GM21723 (cell line): ENCODE results near the gene SESN3.
"Not testable (repeated sequence)": the region's sequence is repeated elsewhere in the genome, so short reads cannot be mapped to it uniquely, and the experiment has no call there.

Experiments used
- ATAC-seq: cut with Tn5 transposase; IDR thresholded peaks from one replicate; pipeline ENCODE4 v1.9.1; 2021; ENCODE audit warnings: mild to moderate bottlenecking, moderate library complexity; ENCODE audit not compliant: unreplicated experiment

SESN3 gene

GRCh38 chr11:95231127-95231880 lies at the start of gene SESN3:
Gene SESN3 (minus strand): TSS chr11:95231202. CDS start chr11:95230860, 342 bp downstream.
- ATAC-seq, result peak; percentile 94

GRCh38 chr11:95279921-95280868 lies 49.2 kb upstream of the SESN3 start:
- ATAC-seq, result peak; percentile 61

- no peak for ATAC-seq
Measured at GRCh38 chr11:95277868-95278267, 46.9 kb upstream of the SESN3 start.

GRCh38 chr11:95276139-95276538 lies 45.1 kb upstream of the SESN3 start:
- no peak for ATAC-seq

DNA sequence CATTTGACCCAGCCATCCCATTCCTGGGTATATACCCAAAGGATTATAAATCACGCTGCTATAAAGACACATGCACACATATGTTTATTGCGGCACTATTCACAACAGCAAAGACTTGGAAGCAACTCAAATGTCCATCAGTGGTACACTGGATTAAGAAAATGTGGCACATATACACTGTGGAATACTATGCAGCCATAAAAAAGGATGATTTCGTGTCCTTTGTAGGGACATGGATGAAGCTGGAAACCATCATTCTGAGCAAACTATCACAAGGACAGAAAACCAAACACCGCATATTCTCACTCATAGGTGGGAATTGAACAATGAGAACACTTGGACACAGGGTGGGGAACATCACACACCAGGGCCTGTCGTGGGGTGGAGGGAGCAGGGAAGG lies 42.6 kb upstream of the SESN3 start:
- not testable (repeated sequence) for ATAC-seq

DNA sequence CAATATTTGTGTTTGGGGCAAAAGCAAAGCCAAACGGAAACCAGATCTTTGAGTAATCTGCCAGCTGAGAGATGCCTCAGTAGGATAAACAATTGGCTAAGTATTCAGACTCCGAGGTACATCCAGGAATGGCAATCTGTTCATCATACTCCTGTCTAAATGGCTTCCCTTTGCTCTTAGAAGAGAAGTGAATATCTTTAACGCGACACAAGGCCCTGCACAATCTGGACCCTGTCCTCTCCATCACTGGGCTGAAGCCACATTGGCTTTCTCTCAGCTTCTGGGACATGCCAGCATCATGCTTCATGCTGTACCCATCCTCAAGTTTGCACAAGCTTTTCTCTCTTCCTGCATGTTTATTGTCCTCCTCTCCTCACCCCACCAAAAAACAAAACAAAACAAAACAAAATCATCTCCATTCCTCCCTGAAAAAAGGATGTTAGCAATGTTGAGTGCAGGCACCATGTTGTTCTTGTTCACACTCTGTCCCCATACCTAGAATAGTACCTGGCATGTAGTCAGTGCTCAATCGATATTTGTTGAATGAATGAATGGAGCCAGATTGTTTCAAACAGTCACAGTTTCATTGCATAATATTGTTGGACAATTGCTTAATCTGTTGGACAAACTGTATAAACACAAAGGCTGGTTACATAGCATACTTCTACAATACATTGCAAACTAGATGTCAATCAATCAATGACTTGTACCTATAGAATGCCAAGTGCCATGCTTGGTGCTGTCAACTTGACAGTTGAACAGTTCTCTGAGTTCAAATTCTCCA lies 38.2 kb upstream of the SESN3 start:
- no peak for ATAC-seq

GRCh38 chr11:95268391-95268790 lies 37.4 kb upstream of the SESN3 start:
- ATAC-seq, result no peak

GRCh38 chr11:95267601-95268213 lies 36.7 kb upstream of the SESN3 start:
- no peak for ATAC-seq

GRCh38 chr11:95266751-95267374 lies 35.9 kb upstream of the SESN3 start:
- ATAC-seq, result no peak

- no peak for ATAC-seq
Measured at GRCh38 chr11:95264881-95265280, 33.9 kb upstream of the SESN3 start.

DNA sequence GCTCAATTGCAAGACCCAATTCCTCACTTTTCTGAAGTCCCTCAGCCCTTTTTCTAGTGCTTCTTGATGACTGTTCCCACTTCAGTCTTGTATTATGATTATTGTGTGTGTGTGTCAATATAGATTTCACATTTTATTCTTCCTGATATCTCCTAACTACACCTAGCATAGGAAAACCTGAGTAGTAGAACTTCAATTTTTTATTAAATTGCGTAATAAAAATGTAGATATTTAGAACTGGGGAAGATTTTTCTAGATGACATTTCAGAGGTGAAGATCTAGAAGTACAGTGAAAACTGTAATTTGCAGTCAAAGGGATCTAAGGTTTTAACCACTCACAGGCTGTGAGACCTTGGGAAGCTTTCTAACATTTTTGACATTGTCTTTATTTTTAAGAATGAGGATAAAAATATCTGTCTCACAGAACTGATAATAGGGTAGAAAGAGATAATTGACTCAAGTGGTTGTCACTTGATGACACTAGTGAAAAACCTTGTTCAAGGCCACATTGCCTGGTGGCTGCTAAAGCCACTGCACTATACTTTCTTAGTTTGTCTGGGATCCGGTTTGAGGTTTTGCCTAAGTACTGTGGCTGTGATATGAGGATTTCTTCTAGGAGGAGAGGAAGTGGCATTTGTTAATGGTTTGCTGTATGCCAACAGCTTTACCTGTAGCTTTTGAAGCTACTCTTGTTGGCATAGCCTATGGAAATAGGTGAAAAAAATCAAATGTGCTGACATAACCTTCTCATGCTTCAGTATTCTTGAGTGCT lies 32.2 kb upstream of the SESN3 start:
- no peak for ATAC-seq

GRCh38 chr11:95257456-95257971 lies 26.5 kb upstream of the SESN3 start:
- ATAC-seq, result no peak

DNA sequence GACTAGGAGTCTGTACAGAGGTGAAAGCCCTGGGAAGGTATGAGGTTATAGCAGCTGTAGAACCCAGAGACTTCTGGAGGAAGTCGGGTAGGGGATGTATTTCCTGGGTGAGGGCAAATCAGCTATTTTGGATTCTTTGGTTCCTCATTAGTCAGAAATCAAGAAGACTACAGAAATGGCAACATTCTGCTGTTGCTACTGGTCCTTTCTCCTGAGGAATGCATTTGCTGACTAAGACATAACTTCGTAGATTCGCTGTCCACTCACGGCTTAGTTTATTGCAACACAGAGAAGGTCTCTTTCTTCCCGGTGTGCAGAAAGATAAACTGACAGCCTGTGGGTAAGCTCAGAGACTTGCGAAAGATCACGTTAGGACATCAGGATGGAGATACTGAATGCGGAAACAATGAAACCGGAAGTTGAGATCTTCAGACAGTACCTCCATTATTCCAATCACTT lies 25.3 kb upstream of the SESN3 start:
- no peak for ATAC-seq

- no peak for ATAC-seq
Measured at GRCh38 chr11:95255251-95256145, 24.5 kb upstream of the SESN3 start.

DNA sequence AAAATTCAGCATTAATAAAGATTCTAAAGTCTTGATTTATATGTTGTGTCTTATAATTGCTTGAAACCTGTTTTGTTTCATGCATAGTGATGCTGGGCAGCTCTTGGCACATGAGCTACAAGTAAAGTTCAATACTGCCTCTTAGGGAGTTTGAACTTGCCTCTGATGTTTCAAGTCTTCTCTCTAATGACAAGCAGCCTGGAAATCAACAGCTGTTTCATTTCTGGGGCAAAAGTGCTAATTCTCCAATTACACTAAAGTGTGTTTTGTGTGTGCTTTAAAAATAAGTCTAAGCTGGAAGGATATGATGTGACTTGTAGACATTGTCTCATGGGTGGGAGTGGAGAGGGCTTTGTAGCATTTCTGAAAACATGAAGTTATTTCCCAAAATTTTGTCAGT lies 23.7 kb upstream of the SESN3 start:
- peak; percentile 30 for ATAC-seq

- peak; percentile 98 for ATAC-seq
Measured at GRCh38 chr11:95254131-95254704, 23.2 kb upstream of the SESN3 start.

- no peak for ATAC-seq
Measured at GRCh38 chr11:95253141-95253540, 22.1 kb upstream of the SESN3 start.

DNA sequence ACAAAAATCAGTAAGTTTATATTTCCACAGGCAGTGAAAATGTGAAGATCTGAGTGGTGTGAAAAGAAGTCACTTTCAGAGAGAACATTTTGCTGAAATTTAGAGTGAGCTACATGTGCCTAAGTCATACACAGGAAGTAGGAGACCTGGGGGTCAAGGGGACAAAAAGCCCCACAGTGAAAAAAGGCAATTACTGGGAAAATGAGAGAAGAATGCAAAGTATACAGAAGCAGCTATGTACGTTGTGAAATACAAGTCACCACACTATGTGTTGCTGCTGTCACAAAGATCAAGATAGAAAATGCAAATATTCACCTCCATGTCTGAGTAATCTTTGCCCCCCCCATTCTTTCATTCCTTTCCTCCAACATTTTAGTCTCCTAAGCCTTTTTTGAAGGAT lies 21.6 kb upstream of the SESN3 start:
- ATAC-seq, result no peak
